RWPE1 (cell line): ENCODE measurements around the gene MYO10.

Experiments used
- CTCF ChIA-PET: fragments of 350-600 bp; sonication (Branson Sonifier 250); formaldehyde crosslinking; extraction: SDS; loops from one replicate; lab custom pipeline; 2021; lab: Yijun Ruan, JAX
- POLR2A ChIA-PET: fragments of 400-600 bp; formaldehyde crosslinking; extraction: SDS; loops from one replicate; lab custom pipeline; 2020; ENCODE audit warnings: antibody characterized with exemption; ENCODE audit not compliant: low non-redundant PET; lab: Yijun Ruan, JAX
- DNase-seq: peaks from one replicate; pipeline ENCODE4 v3.0.0; 2012; ENCODE audit warnings: low spot score
- H3K27ac ChIP-seq: fragments of 450-650 bp; 2 replicates; pipeline ENCODE4 v1.5.1; 2017
- TF ChIP-seq, protein P1 (sequence below): fragments of 450-650 bp; conservative IDR thresholded peaks from 2 replicates; pipeline ENCODE4 v1.5.1; 2017; ENCODE audit warnings: low read depth, mild to moderate bottlenecking

The MYO10 gene

DNA sequence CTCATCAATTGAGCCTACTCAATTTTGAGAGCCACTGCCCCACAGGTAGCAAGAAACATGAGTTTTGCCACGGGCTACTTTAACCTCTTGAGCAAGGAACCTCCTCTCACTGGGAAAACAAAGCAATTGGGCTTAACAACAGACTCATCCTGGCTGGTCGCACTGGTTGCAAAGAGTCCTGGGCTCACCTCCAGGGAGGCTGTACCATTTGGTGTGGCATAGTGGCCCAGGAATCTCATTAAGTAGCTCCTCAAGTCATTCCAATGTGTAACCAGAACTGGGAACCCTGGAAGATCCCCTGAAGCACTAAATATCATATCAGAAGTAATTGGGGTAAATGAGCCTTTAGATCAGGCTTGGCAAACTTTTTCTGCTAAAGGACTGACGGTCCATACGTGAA lies 78.5 kb downstream of the MYO10 start:
- TF ChIP-seq, protein P1, sequence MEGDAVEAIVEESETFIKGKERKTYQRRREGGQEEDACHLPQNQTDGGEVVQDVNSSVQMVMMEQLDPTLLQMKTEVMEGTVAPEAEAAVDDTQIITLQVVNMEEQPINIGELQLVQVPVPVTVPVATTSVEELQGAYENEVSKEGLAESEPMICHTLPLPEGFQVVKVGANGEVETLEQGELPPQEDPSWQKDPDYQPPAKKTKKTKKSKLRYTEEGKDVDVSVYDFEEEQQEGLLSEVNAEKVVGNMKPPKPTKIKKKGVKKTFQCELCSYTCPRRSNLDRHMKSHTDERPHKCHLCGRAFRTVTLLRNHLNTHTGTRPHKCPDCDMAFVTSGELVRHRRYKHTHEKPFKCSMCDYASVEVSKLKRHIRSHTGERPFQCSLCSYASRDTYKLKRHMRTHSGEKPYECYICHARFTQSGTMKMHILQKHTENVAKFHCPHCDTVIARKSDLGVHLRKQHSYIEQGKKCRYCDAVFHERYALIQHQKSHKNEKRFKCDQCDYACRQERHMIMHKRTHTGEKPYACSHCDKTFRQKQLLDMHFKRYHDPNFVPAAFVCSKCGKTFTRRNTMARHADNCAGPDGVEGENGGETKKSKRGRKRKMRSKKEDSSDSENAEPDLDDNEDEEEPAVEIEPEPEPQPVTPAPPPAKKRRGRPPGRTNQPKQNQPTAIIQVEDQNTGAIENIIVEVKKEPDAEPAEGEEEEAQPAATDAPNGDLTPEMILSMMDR = no peak
- POLR2A ChIA-PET = no interaction called here
- CTCF ChIA-PET = interaction anchor here (0.9 kb wide), 1 partner anchor 13 kb away, joined by 3 read pairs; no protein-coding TSS in a partner anchor
- DNase-seq = no peak
- H3K27ac ChIP-seq = peak overlapping the region; percentile 30; the same call in 1 of the 2 replicates

DNA sequence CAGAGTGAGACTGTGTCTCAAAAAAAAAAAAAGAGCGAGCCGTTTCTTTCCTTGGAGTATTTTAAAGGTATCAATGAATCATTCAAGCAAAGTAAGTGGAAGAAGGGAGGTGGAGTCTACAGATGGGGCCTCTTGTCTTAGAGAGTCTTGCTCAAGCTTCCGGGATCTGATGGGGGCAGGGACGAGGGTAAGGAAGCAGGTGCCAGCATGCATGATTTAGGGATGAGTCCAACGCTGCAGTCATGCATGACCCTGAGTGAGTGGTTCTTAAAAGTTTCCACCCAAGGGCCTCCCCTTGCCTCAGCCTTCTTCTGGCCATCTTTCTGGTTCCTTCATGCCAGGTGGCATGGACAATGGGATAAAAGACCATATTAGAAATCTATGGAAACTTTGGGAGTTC lies 79.6 kb downstream of the MYO10 start:
- TF ChIP-seq, protein P1 = no peak
- peak overlapping the region; percentile 72 for H3K27ac ChIP-seq
- ChIA-PET CTCF (interaction anchor here (0.7 to 0.9 kb wide), 2 partner anchors 15 to 17 kb away, joined by 3 to 5 read pairs; no protein-coding TSS in a partner anchor), POLR2A (no interaction called here)
- peak; percentile 97 for DNase-seq

DNA sequence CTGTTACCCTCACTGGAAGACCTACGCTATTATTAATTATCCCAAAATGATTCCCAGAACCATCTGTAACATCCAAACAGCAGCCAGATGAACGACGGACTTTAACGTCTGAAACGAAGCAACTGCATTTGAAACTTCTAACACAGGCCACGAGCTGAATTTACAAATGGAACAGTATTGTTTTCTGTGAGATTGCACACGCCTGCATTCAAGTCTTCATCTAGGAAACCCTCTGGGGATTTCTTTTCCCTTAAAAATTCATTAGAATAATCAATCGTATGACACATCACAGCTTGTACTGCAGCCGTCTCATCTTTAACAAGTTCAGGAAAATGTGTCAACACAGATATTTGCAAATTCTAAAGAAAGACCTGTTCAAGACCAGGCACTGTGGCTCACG lies 80.2 kb downstream of the MYO10 start:
- POLR2A ChIA-PET = no interaction called here
- CTCF ChIA-PET = no interaction called here
- no peak for DNase-seq
- TF ChIP-seq, protein P1 = no peak
- peak overlapping the region; percentile 72 for H3K27ac ChIP-seq

DNA sequence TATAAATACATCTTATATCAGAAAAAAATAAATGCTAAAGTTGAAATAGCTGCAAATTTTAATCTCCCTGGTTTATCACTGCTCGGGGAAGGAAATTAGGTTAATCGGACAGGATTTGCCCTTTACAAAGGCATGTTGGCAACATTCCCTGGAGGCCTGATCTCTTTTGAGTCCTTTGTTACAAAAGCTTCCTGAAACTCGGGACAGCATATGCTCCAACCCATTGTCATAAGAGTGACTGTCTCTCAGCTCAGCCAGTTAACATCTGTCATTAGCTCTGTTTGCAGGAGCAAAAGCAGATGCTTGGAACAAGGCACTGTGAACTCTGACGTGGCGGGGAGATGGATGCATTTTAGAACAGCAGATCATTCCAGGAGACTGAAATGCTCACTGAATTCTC lies 80.6 kb downstream of the MYO10 start:
- H3K27ac ChIP-seq = no peak overlapping the region
- ChIA-PET POLR2A (no interaction called here), CTCF (no interaction called here)
- DNase-seq = no peak
- TF ChIP-seq, protein P1 = no peak

DNA sequence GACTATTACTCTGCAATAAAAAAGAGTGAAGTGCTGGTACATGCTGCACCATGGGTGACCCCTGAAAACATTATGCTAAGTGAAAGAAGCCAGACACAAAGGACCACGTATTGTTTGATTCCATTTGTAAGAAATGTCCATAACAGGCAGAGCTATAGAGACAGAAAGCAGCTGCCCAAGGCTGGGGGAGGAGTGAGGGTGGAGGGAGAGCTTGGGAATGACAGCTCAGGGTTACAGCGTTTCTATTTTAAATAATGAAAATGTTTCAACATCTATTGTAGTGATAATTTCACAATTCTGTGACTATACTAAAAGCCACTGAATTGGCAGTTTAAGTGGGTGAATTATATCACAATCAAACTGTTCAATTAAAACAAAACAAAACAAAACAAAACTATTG lies 81.7 kb downstream of the MYO10 start:
- no peak for DNase-seq
- ChIA-PET POLR2A (no interaction called here), CTCF (interaction anchor here (0.5 to 1.0 kb wide), 2 partner anchors 10 to 336 kb away, joined by 5 read pairs; no protein-coding TSS in a partner anchor)
- TF ChIP-seq, protein P1 = no peak
- H3K27ac ChIP-seq = no peak overlapping the region

DNA sequence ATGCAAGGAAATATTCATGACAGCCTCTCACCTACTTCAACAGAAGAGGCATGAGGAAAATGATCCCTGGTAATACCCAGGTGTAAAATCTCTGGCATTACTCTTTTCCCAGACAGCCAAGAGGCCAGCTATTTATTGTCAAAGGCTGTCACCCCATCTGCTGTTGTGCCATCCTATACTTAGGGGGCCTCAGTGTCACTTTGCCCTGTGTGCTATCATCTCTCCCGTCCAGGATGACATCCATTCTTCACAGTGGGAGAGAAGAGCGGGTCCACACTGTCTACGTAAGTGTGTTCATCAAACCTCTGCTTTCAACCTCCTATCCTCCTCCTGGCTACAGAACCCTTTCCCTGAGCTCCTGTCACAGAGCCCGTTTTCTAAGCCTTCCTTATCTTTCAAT lies 82.6 kb downstream of the MYO10 start:
- TF ChIP-seq, protein P1 = no peak
- POLR2A ChIA-PET = no interaction called here
- DNase-seq = no peak
- H3K27ac ChIP-seq = no peak overlapping the region
- CTCF ChIA-PET = interaction anchor here (0.6 to 1.0 kb wide), 3 partner anchors 8 to 337 kb away, joined by 3 to 5 read pairs (median 3); no protein-coding TSS in a partner anchor
